ENCODE measurements around the gene AKAP17A.
"Not testable (repeated sequence)": the region's sequence is repeated elsewhere in the genome, so short reads cannot be mapped to it uniquely, and the experiment has no call there.

Gene AKAP17A

GRCh38 chrX:1614927-1615326 lies 23.5 kb downstream of the AKAP17A start, which contains the start of gene ASMT:
Gene ASMT (plus strand): TSS chrX:1615059. CDS start chrX:1615200, 141 bp downstream.
- H3K79me2 ChIP-seq (ENCODE audit: low read length): no peaks in the 10 kb centered on the region
- no peak for DNase-seq
- H3K4me1 ChIP-seq (ENCODE audit: low read length): no peaks in the 10 kb centered on the region
- H2AFZ ChIP-seq (ENCODE audit: low read length): no peak within 1 kb of the TSS
- no peak within 1 kb of the TSS for H3K9ac ChIP-seq (ENCODE audit: low read length)
- H3K9me3 ChIP-seq (replicated peaks; ENCODE audit: insufficient read depth, low read length): no peaks in the 10 kb centered on the region
- no peak within 1 kb of the TSS for H3K4me2 ChIP-seq (ENCODE audit: low read depth, low read length)
- no peaks in the 10 kb centered on the region for H4K20me1 ChIP-seq (ENCODE audit: insufficient read depth, low read length)
- H3K36me3 ChIP-seq (replicated peaks; ENCODE audit: insufficient read depth, low read length): no peaks in the 10 kb centered on the region
- no peaks in the 10 kb centered on the region for H3K9me2 ChIP-seq (replicated peaks; ENCODE audit: insufficient read depth, low read length)
- H3K27me3 ChIP-seq (replicated peaks; ENCODE audit: insufficient read depth, low read length): no peaks in the 10 kb centered on the region
- H3K4me3 ChIP-seq (ENCODE audit: low read length): no peak within 1 kb of the TSS
- H3F3A ChIP-seq (ENCODE audit: insufficient read depth, low read length): no peaks in the 10 kb centered on the region
- no peak for TF ChIP-seq EZH2 (optimal IDR thresholded peaks at IDR 0.05; ENCODE audit: low read depth, low read length)
- no peak for TF ChIP-seq CTCF (IDR thresholded peaks at IDR 0.05; ENCODE audit: low read length)
- TF ChIP-seq EZH2phosphoT487 (IDR thresholded peaks at IDR 0.05; ENCODE audit: low read length): no peak
- H3K27ac ChIP-seq (ENCODE audit: low read length): no peak within 1 kb of the TSS

- no peak overlapping the region for H3K4me3 ChIP-seq (ENCODE audit: low read length)
- no peaks in the 10 kb centered on the region for H3K9me2 ChIP-seq (replicated peaks; ENCODE audit: insufficient read depth, low read length)
- H3K36me3 ChIP-seq (replicated peaks; ENCODE audit: insufficient read depth, low read length): no peaks in the 10 kb centered on the region
- H3K9me3 ChIP-seq (replicated peaks; ENCODE audit: insufficient read depth, low read length): no peaks in the 10 kb centered on the region
- H3K27ac ChIP-seq (ENCODE audit: low read length): no peak overlapping the region
- H2AFZ ChIP-seq (ENCODE audit: low read length): no peak overlapping the region
- H3K27me3 ChIP-seq (replicated peaks; ENCODE audit: insufficient read depth, low read length): no peaks in the 10 kb centered on the region
- no peaks in the 10 kb centered on the region for H3K79me2 ChIP-seq (ENCODE audit: low read length)
- no peaks in the 10 kb centered on the region for H3K4me1 ChIP-seq (ENCODE audit: low read length)
- no peaks in the 10 kb centered on the region for H3F3A ChIP-seq (ENCODE audit: insufficient read depth, low read length)
- H3K4me2 ChIP-seq (ENCODE audit: low read depth, low read length): no peak overlapping the region
- TF ChIP-seq EZH2 (optimal IDR thresholded peaks at IDR 0.05; ENCODE audit: low read depth, low read length) (no peak), CTCF (IDR thresholded peaks at IDR 0.05; ENCODE audit: low read length) (no peak), EZH2phosphoT487 (IDR thresholded peaks at IDR 0.05; ENCODE audit: low read length) (no peak)
- DNase-seq: no peak
- H4K20me1 ChIP-seq (ENCODE audit: insufficient read depth, low read length): no peaks in the 10 kb centered on the region
- H3K9ac ChIP-seq (ENCODE audit: low read length): no peak overlapping the region
Observed at GRCh38 chrX:1618689-1619088, 27.3 kb downstream of the AKAP17A start.

- Histone ChIP-seq H3F3A (ENCODE audit: insufficient read depth, low read length) (no peaks in the 10 kb centered on the region), H3K27me3 (replicated peaks; ENCODE audit: insufficient read depth, low read length) (no peaks in the 10 kb centered on the region), H3K9me2 (replicated peaks; ENCODE audit: insufficient read depth, low read length) (no peaks in the 10 kb centered on the region), H4K20me1 (ENCODE audit: insufficient read depth, low read length) (no peaks in the 10 kb centered on the region), H3K4me3 (ENCODE audit: low read length) (no peak overlapping the region), H3K9me3 (replicated peaks; ENCODE audit: insufficient read depth, low read length) (no peaks in the 10 kb centered on the region), H3K9ac (ENCODE audit: low read length) (no peak overlapping the region), H3K36me3 (replicated peaks; ENCODE audit: insufficient read depth, low read length) (no peaks in the 10 kb centered on the region), H3K27ac (ENCODE audit: low read length) (no peak overlapping the region), H3K4me1 (ENCODE audit: low read length) (no peaks in the 10 kb centered on the region), H2AFZ (ENCODE audit: low read length) (no peak overlapping the region), H3K4me2 (ENCODE audit: low read depth, low read length) (no peak overlapping the region), H3K79me2 (ENCODE audit: low read length) (no peaks in the 10 kb centered on the region)
- DNase-seq: no peak
- TF ChIP-seq EZH2 (optimal IDR thresholded peaks at IDR 0.05; ENCODE audit: low read depth, low read length) (no peak), CTCF (IDR thresholded peaks at IDR 0.05; ENCODE audit: low read length) (no peak), EZH2phosphoT487 (IDR thresholded peaks at IDR 0.05; ENCODE audit: low read length) (no peak)
Observed at GRCh38 chrX:1623691-1624090, 32.3 kb downstream of the AKAP17A start.

- not testable (repeated sequence) for H4K20me1 ChIP-seq (ENCODE audit: insufficient read depth, low read length); H2AFZ ChIP-seq (ENCODE audit: low read length); H3K9me2 ChIP-seq (replicated peaks; ENCODE audit: insufficient read depth, low read length); H3K4me3 ChIP-seq (ENCODE audit: low read length); H3K9ac ChIP-seq (ENCODE audit: low read length); H3K4me2 ChIP-seq (ENCODE audit: low read depth, low read length); H3K9me3 ChIP-seq (replicated peaks; ENCODE audit: insufficient read depth, low read length); H3K4me1 ChIP-seq (ENCODE audit: low read length); H3K79me2 ChIP-seq (ENCODE audit: low read length); H3K36me3 ChIP-seq (replicated peaks; ENCODE audit: insufficient read depth, low read length); H3K27ac ChIP-seq (ENCODE audit: low read length); DNase-seq; H3K27me3 ChIP-seq (replicated peaks; ENCODE audit: insufficient read depth, low read length); H3F3A ChIP-seq (ENCODE audit: insufficient read depth, low read length)
Observed at GRCh38 chrX:1624158-1624860, 32.9 kb downstream of the AKAP17A start.

- not testable (repeated sequence) for DNase-seq; H3K79me2 ChIP-seq (ENCODE audit: low read length); H3K9me3 ChIP-seq (replicated peaks; ENCODE audit: insufficient read depth, low read length); H3K4me3 ChIP-seq (ENCODE audit: low read length); H3K27ac ChIP-seq (ENCODE audit: low read length); H3K9ac ChIP-seq (ENCODE audit: low read length); H3K27me3 ChIP-seq (replicated peaks; ENCODE audit: insufficient read depth, low read length); H3K36me3 ChIP-seq (replicated peaks; ENCODE audit: insufficient read depth, low read length); H2AFZ ChIP-seq (ENCODE audit: low read length); H3F3A ChIP-seq (ENCODE audit: insufficient read depth, low read length); H4K20me1 ChIP-seq (ENCODE audit: insufficient read depth, low read length); H3K4me2 ChIP-seq (ENCODE audit: low read depth, low read length); H3K4me1 ChIP-seq (ENCODE audit: low read length); H3K9me2 ChIP-seq (replicated peaks; ENCODE audit: insufficient read depth, low read length)
Observed at GRCh38 chrX:1624861-1625215, 33.4 kb downstream of the AKAP17A start.
